K562 (cell line): ENCODE data around the gene NAT9. TPM values are rescaled to one million over a fixed set of nuclear protein-coding genes. Genes with fewer than 3 reads are reported as not detected.

Source experiments
- ATAC-seq: fragments of 200-7000 bp; cut with Tn5 transposase; 3 replicates; pipeline ENCODE4 v1.9.1; 2020; ENCODE audit warnings: moderate library complexity
- BruUV-seq: library from RNA; stranded (reverse); fragments of 400-500 nt; replicated peaks from 2 replicates; lab custom pipeline; 2021; lab: Mats Ljungman, UMichigan
- CTCF ChIA-PET: fragments of 300-600 bp; formaldehyde crosslinking; extraction: SDS; loops from one replicate; lab custom pipeline; 2021; ENCODE audit warnings: low intra/inter-chr PET ratio; lab: Yijun Ruan, JAX
- POLR2A ChIA-PET: fragments of 300-600, 350-650 bp; sonication (Branson Sonifier 250); formaldehyde crosslinking; extraction: SDS; loops from one replicate; lab custom pipeline; 2021; ENCODE audit warnings: antibody characterized with exemption, inconsistent platforms; lab: Yijun Ruan, JAX
- DNase-seq, 4 experiments: peaks; one replicate each; pipeline versions ENCODE4 v3.0.0 to v3.0.0-alpha.2; 2011 to 2018; ENCODE audit warnings: low spot score in 3 of 4, mixed read lengths in 3 of 4; ENCODE audit errors: extremely low read depth in 1 of 4
- FAIRE-seq: peaks from 2 replicates; lab custom pipeline; 2011; peaks lifted over from hg19 to GRCh38; lab: Jason Lieb, UNC
- H2AFZ ChIP-seq: 2 replicates; pipeline ENCODE4 v1.6.0; 2011; ENCODE audit warnings: low read depth, low read length, control low read depth, inconsistent platforms
- H3K27ac ChIP-seq: fragments of 200-600 bp; 3 replicates; pipeline ENCODE4 v1.8.0; 2011; ENCODE audit warnings: low read depth, mild to moderate bottlenecking, control low read depth, inconsistent platforms, low read length, moderate library complexity, mixed read lengths; ENCODE audit errors: extremely low read depth
- H3K27me3 ChIP-seq, 2 experiments: fragments of 300-600 bp in 1 of 2; 2 replicates in 1 of 2; 3 replicates in 1 of 2; pipeline versions ENCODE4 v1.6.0 to v1.8.0; 2011; ENCODE audit warnings: inconsistent platforms in 2 of 2, low read length in 2 of 2, mild to moderate bottlenecking in 1 of 2, mixed read lengths in 1 of 2, moderate library complexity in 1 of 2; ENCODE audit not compliant: control insufficient read depth in 2 of 2, insufficient read depth in 2 of 2
- H3K36me3 ChIP-seq: fragments of 300-600 bp; 3 replicates; pipeline ENCODE4 v1.8.0; 2011; ENCODE audit warnings: mild to moderate bottlenecking, low read length, inconsistent platforms; ENCODE audit not compliant: control insufficient read depth, insufficient read depth
- H3K4me1 ChIP-seq, 2 experiments: fragments of 200-600 bp in 1 of 2; replicated peaks in 1 of 2; 2 replicates in 1 of 2; 3 replicates in 1 of 2; pipeline versions ENCODE4 v1.5.1 to v1.8.0; 2011; ENCODE audit warnings: inconsistent platforms in 2 of 2, low read length in 2 of 2, mild to moderate bottlenecking in 1 of 2, mixed read lengths in 1 of 2, moderate library complexity in 1 of 2; ENCODE audit not compliant: control insufficient read depth in 2 of 2, insufficient read depth in 2 of 2
- H3K4me2 ChIP-seq: 2 replicates; pipeline ENCODE4 v1.6.1; 2011; ENCODE audit warnings: low read length, control low read depth, inconsistent platforms, mixed read lengths; ENCODE audit not compliant: insufficient read depth
- H3K4me3 ChIP-seq: fragments of 200-600 bp; sonication (generic), shearing (Covaris generic); 2 replicates; pipeline ENCODE4 v1.5.1; 2016; ENCODE audit warnings: control low read depth, inconsistent platforms
- H3K79me2 ChIP-seq: fragments of 200-600 bp; 3 replicates; pipeline ENCODE4 v1.8.0; 2011; ENCODE audit warnings: low read length, inconsistent platforms; ENCODE audit not compliant: control insufficient read depth, insufficient read depth
- H3K9ac ChIP-seq, 2 experiments: 2 replicates each; pipeline versions ENCODE4 v1.6.0 to v1.6.1; 2011; ENCODE audit warnings: low read depth in 2 of 2, low read length in 2 of 2, control low read depth in 1 of 2, inconsistent platforms in 1 of 2, mild to moderate bottlenecking in 1 of 2, mixed read lengths in 1 of 2; ENCODE audit not compliant: insufficient read depth in 1 of 2
- H3K9me1 ChIP-seq: one replicate; pipeline ENCODE4 v1.6.0; 2011; ENCODE audit warnings: inconsistent platforms, mild to moderate bottlenecking, low read length, moderate library complexity; ENCODE audit not compliant: control insufficient read depth, insufficient read depth
- H3K9me3 ChIP-seq: replicated peaks from 2 replicates; pipeline ENCODE4 v1.5.1; 2011; ENCODE audit warnings: low read depth, low read length, inconsistent platforms; ENCODE audit not compliant: control insufficient read depth, insufficient read depth
- H4K20me1 ChIP-seq: replicated peaks from 2 replicates; pipeline ENCODE4 v1.6.1; 2011; ENCODE audit warnings: low read length, inconsistent platforms, mixed read lengths; ENCODE audit not compliant: control insufficient read depth, insufficient read depth
- ELF1 ChIP-seq: fragments of 200-800 bp; sonication (Bioruptor generic); IDR thresholded peaks from 2 replicates; pipeline ENCODE4 v1.6.1; 2016; ENCODE audit warnings: missing genetic modification characterization, missing compliant biosample characterization
- FOXK2 ChIP-seq, 2 experiments: fragments of 450-650 bp; IDR thresholded peaks in 1 of 2; conservative IDR thresholded peaks in 1 of 2; 2 replicates each; pipeline ENCODE4 v1.6.1; 2016; ENCODE audit warnings: low read depth in 2 of 2, mild to moderate bottlenecking in 1 of 2
- HMG20B ChIP-seq: fragments of 250-450 bp; sonication (Bioruptor Pico); IDR thresholded peaks from 2 replicates; pipeline ENCODE4 v1.5.0; 2021; ENCODE audit warnings: mild to moderate bottlenecking
- NFYB ChIP-seq: IDR thresholded peaks from 2 replicates; pipeline ENCODE4 v1.6.1; 2011; ENCODE audit warnings: mild to moderate bottlenecking, moderate library complexity; ENCODE audit not compliant: insufficient read length; ENCODE audit errors: extremely low read depth
- SMARCB1 ChIP-seq: IDR thresholded peaks from 2 replicates; pipeline ENCODE4 v1.6.1; 2011; ENCODE audit warnings: improper control_type of control experiment, low read depth; ENCODE audit not compliant: insufficient read length
- XRCC3 ChIP-seq: fragments of 450-650 bp; IDR thresholded peaks from 2 replicates; pipeline ENCODE4 v1.6.1; 2017; ENCODE audit warnings: mild to moderate bottlenecking, moderate library complexity
- ZBTB7A ChIP-seq: IDR thresholded peaks from 2 replicates; pipeline ENCODE4 v1.6.1; 2011; ENCODE audit warnings: low read depth, mild to moderate bottlenecking, low read length, moderate library complexity, borderline replicate concordance; ENCODE audit not compliant: control insufficient read depth
- ZNF263 ChIP-seq: sonication (generic); formaldehyde crosslinking; IDR thresholded peaks from 2 replicates; pipeline ENCODE4 v1.8.0; 2022; ENCODE audit warnings: mild to moderate bottlenecking, missing genetic modification reagents, borderline replicate concordance
- ZSCAN32 ChIP-seq: fragments of 450-650 bp; formaldehyde crosslinking; IDR thresholded peaks from 2 replicates; pipeline ENCODE4 v1.4.0; 2020; ENCODE audit warnings: mild to moderate bottlenecking, moderate library complexity
- WGBS: fragments of 100-300 bp; shearing (Covaris generic); methylation state at CpG from one replicate; pipeline ENCODE4 v1.1.6; 2016; ENCODE audit warnings: low coverage, mixed read lengths; ENCODE audit not compliant: insufficient coverage; ENCODE audit errors: missing lambda C conversion rate; 5-methylcytosine and 5-hydroxymethylcytosine counted together
- in situ Hi-C: fragments of 300-500 bp; cut with MboI; formaldehyde crosslinking; loops from 4 replicates; pipeline ENCODE4 v1.15.0; 2018; ENCODE audit warnings: inconsistent platforms, mixed read lengths
- intact Hi-C: fragments of 100-400 bp; cut with micrococcal nuclease; formaldehyde crosslinking; loops from 2 replicates; pipeline ENCODE4 v1.14.2; 2022
- polyA plus RNA-seq, 8 experiments: library from polyadenylated mRNA; depleted of rRNA in 4 of 8; stranded (reverse) in 5 of 8; unstranded in 3 of 8; fragments of >200 nt; fragmentation: Nextera tagmentation in 2 of 8; fragmentation: Illumina TruSeq in 1 of 8; extraction: Ambion mirVana in 2 of 8; extraction: Trizol in 1 of 8; gene quantifications; 2 replicates each; pipeline versions ENCODE4 v1.2.1 to v1.2.3, GENCODE V29; 2011 to 2014; ENCODE audit warnings: inconsistent platforms in 1 of 8, missing spikeins in 1 of 8
- total RNA-seq, 7 experiments: library from RNA; depleted of rRNA in 6 of 7; stranded (reverse); fragments of >200 nt in 6 of 7; fragmentation: Illumina TruSeq in 2 of 7; extraction: Trizol in 2 of 7; gene quantifications; 2 replicates each; pipeline versions ENCODE4 v1.2.1 to v1.2.3, GENCODE V29; 2011 to 2021; ENCODE audit warnings: low replicate concordance in 1 of 7
- TF ChIP-seq, protein P1 (sequence below), 2 experiments: fragments of 450-650 bp in 1 of 2; sonication (generic) in 1 of 2; formaldehyde crosslinking in 1 of 2; IDR thresholded peaks in 1 of 2; conservative IDR thresholded peaks in 1 of 2; 2 replicates each; pipeline versions ENCODE4 v1.6.1 to v1.8.1; 2016 to 2023; ENCODE audit warnings: mild to moderate bottlenecking in 2 of 2, moderate library complexity in 2 of 2, inconsistent platforms in 1 of 2, missing genetic modification reagents in 1 of 2
- TF ChIP-seq, protein P2 (sequence below): IDR thresholded peaks from 2 replicates; pipeline ENCODE4 v1.6.1; 2012; ENCODE audit warnings: low read depth, low read length, improper control_type of control experiment, borderline replicate concordance
- TF ChIP-seq, protein P3 (sequence below): sonication (generic); formaldehyde crosslinking; IDR thresholded peaks from 2 replicates; pipeline ENCODE4 v1.8.0; 2023; ENCODE audit warnings: mild to moderate bottlenecking, missing genetic modification reagents
- TF ChIP-seq, protein P4 (sequence below): fragments of 450-650 bp; IDR thresholded peaks from 2 replicates; pipeline ENCODE4 v1.6.1; 2016

NAT9 gene
- total and polyA plus RNA-seq, 9 of the 15 experiments (the other 6 are each of a cell fraction or from before 2014, with no cell fraction given), result 4.2 to 63.6 (median 40.8) TPM

DNA sequence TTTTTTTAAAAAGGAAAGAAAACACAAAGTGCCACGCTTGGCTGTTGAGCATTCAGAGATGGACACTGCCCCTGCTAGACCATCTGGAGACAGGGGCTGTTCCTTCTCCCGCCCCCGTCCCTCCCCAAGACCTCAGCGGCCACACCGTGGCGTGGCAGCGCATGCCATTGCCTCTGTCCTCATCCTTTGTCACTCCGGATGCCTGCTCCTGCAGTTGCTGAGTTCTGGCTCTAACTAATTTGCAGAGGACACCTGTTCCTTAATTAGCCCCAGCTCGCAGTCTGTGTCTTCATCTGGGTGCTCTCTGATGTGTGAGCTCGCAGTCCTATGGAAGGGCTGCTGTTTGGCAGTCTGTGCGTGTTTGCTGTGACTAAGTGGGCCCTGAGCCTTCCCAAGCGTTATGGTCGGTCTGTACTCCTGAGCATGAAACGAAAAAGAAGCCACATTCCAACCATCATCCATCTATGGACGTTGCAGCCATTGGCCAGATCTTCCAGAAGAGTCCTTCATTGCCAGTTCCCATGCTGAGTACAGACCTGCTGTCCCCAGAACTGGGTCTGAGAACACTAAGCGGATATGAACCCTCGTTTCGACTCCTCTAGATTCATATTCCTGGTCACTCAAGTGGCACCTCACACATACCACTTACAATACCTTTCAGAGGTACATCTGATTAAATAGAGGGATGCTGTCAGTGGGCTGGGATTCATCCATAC is 40.9 kb upstream of the NAT9 start:
- DNase-seq, result no peak
- Histone ChIP-seq H2AFZ (no peak overlapping the region), H3K9me1 (peaks cover 2% of the 10 kb centered on the region), H3K79me2 (no peaks in the 10 kb centered on the region), H3K36me3 (no peaks in the 10 kb centered on the region), H4K20me1 (peaks cover 7% of the 10 kb centered on the region; the same call in 1 of the 2 replicates), H3K4me1 (peaks cover 0 to 3% of the 10 kb centered on the region in 2 experiments; a peak in 1 of 5 replicates), H3K9me3 (no peaks in the 10 kb centered on the region), H3K4me2 (no peak overlapping the region), H3K9ac (no peak overlapping the region; a peak in 1 of 4 replicates), H3K4me3 (no peak overlapping the region), H3K27ac (no peak overlapping the region), H3K27me3 (no peaks in the 10 kb centered on the region)
- no TSS peak for BruUV-seq
- intact Hi-C loops (no loop called here), in situ Hi-C loops (no loop called here)
- CTCF ChIA-PET, result no interaction called here
- POLR2A ChIA-PET, result interaction anchor here (0.5 to 1.1 kb wide), 2 partner anchors 41 to 45 kb away, joined by 3 read pairs; no protein-coding TSS in a partner anchor
- ATAC-seq, result no peak
- FAIRE-seq, result no peak
- WGBS, result 74% methylated on average over 15 of the region's 18 CpGs
- TF ChIP-seq HMG20B (no peak), NFYB (no peak), ZNF263 (CRISPR knock-in tag) (no peak), ELF1 (no peak), ZSCAN32 (no peak), XRCC3 (no peak), FOXK2 (conservative IDR thresholded peaks at IDR 0.05 in 1 of 2, IDR thresholded peaks at IDR 0.05 in 1 of 2; ENCODE audit: low read depth in 2 of 2) (no peak), SMARCB1 (no peak), ZBTB7A (no peak)
- TF ChIP-seq, protein P1, sequence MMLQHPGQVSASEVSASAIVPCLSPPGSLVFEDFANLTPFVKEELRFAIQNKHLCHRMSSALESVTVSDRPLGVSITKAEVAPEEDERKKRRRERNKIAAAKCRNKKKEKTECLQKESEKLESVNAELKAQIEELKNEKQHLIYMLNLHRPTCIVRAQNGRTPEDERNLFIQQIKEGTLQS (IDR thresholded peaks at IDR 0.05), result no peak
- TF ChIP-seq, protein P1 (CRISPR knock-in tag; conservative IDR thresholded peaks at IDR 0.05), result no peak
- TF ChIP-seq, protein P2, sequence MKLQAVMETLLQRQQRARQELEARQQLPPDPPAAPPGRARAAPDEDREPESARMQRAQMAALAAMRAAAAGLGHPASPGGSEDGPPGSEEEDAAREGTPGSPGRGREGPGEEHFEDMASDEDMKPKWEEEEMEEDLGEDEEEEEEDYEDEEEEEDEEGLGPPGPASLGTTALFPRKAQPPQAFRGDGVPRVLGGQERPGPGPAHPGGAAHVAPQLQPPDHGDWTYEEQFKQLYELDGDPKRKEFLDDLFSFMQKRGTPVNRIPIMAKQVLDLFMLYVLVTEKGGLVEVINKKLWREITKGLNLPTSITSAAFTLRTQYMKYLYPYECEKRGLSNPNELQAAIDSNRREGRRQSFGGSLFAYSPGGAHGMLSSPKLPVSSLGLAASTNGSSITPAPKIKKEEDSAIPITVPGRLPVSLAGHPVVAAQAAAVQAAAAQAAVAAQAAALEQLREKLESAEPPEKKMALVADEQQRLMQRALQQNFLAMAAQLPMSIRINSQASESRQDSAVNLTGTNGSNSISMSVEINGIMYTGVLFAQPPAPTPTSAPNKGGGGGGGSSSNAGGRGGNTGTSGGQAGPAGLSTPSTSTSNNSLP, result no peak
- TF ChIP-seq, protein P3, sequence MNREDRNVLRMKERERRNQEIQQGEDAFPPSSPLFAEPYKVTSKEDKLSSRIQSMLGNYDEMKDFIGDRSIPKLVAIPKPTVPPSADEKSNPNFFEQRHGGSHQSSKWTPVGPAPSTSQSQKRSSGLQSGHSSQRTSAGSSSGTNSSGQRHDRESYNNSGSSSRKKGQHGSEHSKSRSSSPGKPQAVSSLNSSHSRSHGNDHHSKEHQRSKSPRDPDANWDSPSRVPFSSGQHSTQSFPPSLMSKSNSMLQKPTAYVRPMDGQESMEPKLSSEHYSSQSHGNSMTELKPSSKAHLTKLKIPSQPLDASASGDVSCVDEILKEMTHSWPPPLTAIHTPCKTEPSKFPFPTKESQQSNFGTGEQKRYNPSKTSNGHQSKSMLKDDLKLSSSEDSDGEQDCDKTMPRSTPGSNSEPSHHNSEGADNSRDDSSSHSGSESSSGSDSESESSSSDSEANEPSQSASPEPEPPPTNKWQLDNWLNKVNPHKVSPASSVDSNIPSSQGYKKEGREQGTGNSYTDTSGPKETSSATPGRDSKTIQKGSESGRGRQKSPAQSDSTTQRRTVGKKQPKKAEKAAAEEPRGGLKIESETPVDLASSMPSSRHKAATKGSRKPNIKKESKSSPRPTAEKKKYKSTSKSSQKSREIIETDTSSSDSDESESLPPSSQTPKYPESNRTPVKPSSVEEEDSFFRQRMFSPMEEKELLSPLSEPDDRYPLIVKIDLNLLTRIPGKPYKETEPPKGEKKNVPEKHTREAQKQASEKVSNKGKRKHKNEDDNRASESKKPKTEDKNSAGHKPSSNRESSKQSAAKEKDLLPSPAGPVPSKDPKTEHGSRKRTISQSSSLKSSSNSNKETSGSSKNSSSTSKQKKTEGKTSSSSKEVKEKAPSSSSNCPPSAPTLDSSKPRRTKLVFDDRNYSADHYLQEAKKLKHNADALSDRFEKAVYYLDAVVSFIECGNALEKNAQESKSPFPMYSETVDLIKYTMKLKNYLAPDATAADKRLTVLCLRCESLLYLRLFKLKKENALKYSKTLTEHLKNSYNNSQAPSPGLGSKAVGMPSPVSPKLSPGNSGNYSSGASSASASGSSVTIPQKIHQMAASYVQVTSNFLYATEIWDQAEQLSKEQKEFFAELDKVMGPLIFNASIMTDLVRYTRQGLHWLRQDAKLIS (CRISPR knock-in tag), result no peak
- TF ChIP-seq, protein P4, sequence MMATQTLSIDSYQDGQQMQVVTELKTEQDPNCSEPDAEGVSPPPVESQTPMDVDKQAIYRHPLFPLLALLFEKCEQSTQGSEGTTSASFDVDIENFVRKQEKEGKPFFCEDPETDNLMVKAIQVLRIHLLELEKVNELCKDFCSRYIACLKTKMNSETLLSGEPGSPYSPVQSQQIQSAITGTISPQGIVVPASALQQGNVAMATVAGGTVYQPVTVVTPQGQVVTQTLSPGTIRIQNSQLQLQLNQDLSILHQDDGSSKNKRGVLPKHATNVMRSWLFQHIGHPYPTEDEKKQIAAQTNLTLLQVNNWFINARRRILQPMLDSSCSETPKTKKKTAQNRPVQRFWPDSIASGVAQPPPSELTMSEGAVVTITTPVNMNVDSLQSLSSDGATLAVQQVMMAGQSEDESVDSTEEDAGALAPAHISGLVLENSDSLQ, result no peak
